Measurements from ENCODE around the gene AVP. TPM values are rescaled to one million over a fixed set of nuclear protein-coding genes. Genes with fewer than 3 reads are reported as not detected.
A peak's percentile ranks its signal among the peaks of the same experiment; 100 is the strongest.

Gene AVP
- total and polyA plus RNA-seq, 2 of the 13 experiments (the other 11 are each of a cell fraction or from before 2014, with no cell fraction given): 0.12 TPM; not detected in 1

- TF ChIP-seq FLYWCH1 (CRISPR knock-in tag; IDR thresholded peaks at IDR 0.05) (no peak), JUN (CRISPR knock-in tag; IDR thresholded peaks at IDR 0.05) (peak; percentile 13; the same call in 1 of the 2 replicates), ZNF687 (CRISPR knock-in tag; IDR thresholded peaks at IDR 0.05) (peak; percentile 98), ZNF710 (CRISPR knock-in tag; IDR thresholded peaks at IDR 0.05; ENCODE audit: borderline replicate concordance) (peak; percentile 80; the same call in 1 of the 2 replicates), ZZZ3 (CRISPR knock-in tag; IDR thresholded peaks at IDR 0.05; ENCODE audit: borderline replicate concordance) (no peak), ZNF780A (CRISPR knock-in tag; IDR thresholded peaks at IDR 0.05) (no peak), RXRA (CRISPR knock-in tag; IDR thresholded peaks at IDR 0.05) (peak; percentile 97), CEBPB (IDR thresholded peaks at IDR 0.05; ENCODE audit: borderline replicate concordance, low read depth, low read length) (peak; percentile 58; the same call in 1 of the 2 replicates), LBX2 (CRISPR knock-in tag; IDR thresholded peaks at IDR 0.05; ENCODE audit: borderline replicate concordance) (no peak), ARID2 (CRISPR knock-in tag; IDR thresholded peaks at IDR 0.05; ENCODE audit: borderline replicate concordance) (no peak), MYPOP (CRISPR knock-in tag; IDR thresholded peaks at IDR 0.05) (no peak), GTF3A (CRISPR knock-in tag; conservative IDR thresholded peaks at IDR 0.05) (no peak), HOXA3 (CRISPR knock-in tag; IDR thresholded peaks at IDR 0.05) (peak; percentile 89), FOXO4 (CRISPR knock-in tag; conservative IDR thresholded peaks at IDR 0.05) (0 out of 2 replicates have a peak, but pooled peaks have one; percentile 24), ZSCAN12 (CRISPR knock-in tag; IDR thresholded peaks at IDR 0.05) (no peak), STAG1 (CRISPR knock-in tag; IDR thresholded peaks at IDR 0.05) (no peak), PAWR (CRISPR knock-in tag; IDR thresholded peaks at IDR 0.05; ENCODE audit: borderline replicate concordance) (no peak), KDM5A (IDR thresholded peaks at IDR 0.05; ENCODE audit: borderline replicate concordance, low read length) (no peak), HMGA1 (CRISPR knock-in tag; conservative IDR thresholded peaks at IDR 0.05) (no peak), CBX1 (IDR thresholded peaks at IDR 0.05; ENCODE audit: low read depth) (peak; percentile 2)
These were observed 22.3 kb upstream of the AVP start (continued) for GRCh38 chr20:3106658-3107463.

All from HepG2 (cell line).